Body of pancreas (tissue), 4 donors: ENCODE measurements around the gene ATG2B.

Source experiments
- POLR2A ChIP-seq, 3 donors: fragments of 450-650 bp; IDR thresholded peaks; one replicate each; pipeline ENCODE4 v1.6.1; 2016; ENCODE audit warnings: antibody characterized with exemption in 3 of 3, mild to moderate bottlenecking in 2 of 3
- TF ChIP-seq, protein P1 (sequence below), 7 experiments: fragments of 450-650 bp in 4 of 7; fragments of 200-600 bp in 3 of 7; sonication (generic) in 3 of 7; IDR thresholded peaks; one replicate each; pipeline ENCODE4 v1.5.1; 2016 to 2019; ENCODE audit warnings: antibody characterized with exemption in 7 of 7

DNA sequence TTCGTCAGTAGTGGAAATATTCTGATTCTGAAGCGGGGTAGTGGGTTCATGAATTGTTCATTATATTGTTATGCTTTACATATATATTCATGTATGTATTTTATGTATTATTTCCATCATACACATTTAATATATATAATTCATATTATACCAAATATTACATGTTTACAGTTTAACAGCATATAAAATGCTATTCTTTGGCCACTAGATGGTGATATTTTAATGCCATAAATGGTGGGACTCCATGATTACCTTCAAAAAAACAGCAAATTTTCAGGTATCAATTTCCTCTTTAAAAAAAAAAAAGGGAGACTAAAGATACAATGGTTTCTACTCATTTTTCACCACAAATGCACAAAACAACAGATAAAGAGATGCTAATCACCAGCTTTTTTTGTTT, 66.1 kb downstream of the ATG2B start:
- TF ChIP-seq, protein P1, sequence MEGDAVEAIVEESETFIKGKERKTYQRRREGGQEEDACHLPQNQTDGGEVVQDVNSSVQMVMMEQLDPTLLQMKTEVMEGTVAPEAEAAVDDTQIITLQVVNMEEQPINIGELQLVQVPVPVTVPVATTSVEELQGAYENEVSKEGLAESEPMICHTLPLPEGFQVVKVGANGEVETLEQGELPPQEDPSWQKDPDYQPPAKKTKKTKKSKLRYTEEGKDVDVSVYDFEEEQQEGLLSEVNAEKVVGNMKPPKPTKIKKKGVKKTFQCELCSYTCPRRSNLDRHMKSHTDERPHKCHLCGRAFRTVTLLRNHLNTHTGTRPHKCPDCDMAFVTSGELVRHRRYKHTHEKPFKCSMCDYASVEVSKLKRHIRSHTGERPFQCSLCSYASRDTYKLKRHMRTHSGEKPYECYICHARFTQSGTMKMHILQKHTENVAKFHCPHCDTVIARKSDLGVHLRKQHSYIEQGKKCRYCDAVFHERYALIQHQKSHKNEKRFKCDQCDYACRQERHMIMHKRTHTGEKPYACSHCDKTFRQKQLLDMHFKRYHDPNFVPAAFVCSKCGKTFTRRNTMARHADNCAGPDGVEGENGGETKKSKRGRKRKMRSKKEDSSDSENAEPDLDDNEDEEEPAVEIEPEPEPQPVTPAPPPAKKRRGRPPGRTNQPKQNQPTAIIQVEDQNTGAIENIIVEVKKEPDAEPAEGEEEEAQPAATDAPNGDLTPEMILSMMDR (IDR thresholded peaks at IDR 0.05): peak; percentile 30 to 57 (median 47)
- TF ChIP-seq POLR2A (IDR thresholded peaks at IDR 0.05): no peak
